ENCODE results near the gene BRAF.
A peak's percentile ranks its signal among the peaks of the same experiment; 100 is the strongest.
"Not testable (repeated sequence)": the region's sequence is repeated elsewhere in the genome, so short reads cannot be mapped to it uniquely, and the experiment has no call there.

The BRAF gene

GRCh38 chr7:140707132-140707531 lies 217.6 kb downstream of the BRAF start:
- DNase-seq (ENCODE audit: low read depth) = no peak

GRCh38 chr7:140704205-140704604 lies 220.5 kb downstream of the BRAF start:
- no peak for DNase-seq (ENCODE audit: low read depth)

GRCh38 chr7:140702774-140703173 lies 222.0 kb downstream of the BRAF start:
- DNase-seq (ENCODE audit: low read depth) = no peak

GRCh38 chr7:140698477-140698876 lies 226.3 kb downstream of the BRAF start:
- DNase-seq (ENCODE audit: low read depth) = no peak

- no peak for DNase-seq (ENCODE audit: low read depth)
Observed at GRCh38 chr7:140697447-140698143, 227.1 kb downstream of the BRAF start.

- DNase-seq (ENCODE audit: low read depth) = peak; percentile 33
Observed at GRCh38 chr7:140696680-140697446, 227.9 kb downstream of the BRAF start, which contains the start of gene NDUFB2. TSS of gene NDUFB2 (plus strand) at chr7:140696708. CDS start at chr7:140696745, 37 bp downstream.

- DNase-seq (ENCODE audit: low read depth) = peak; percentile 41
Observed at GRCh38 chr7:140696024-140696679, 228.6 kb downstream of the BRAF start.

GRCh38 chr7:140695381-140695780 lies 229.3 kb downstream of the BRAF start:
- DNase-seq (ENCODE audit: low read depth) = no peak

- DNase-seq (ENCODE audit: low read depth) = no peak
Observed at GRCh38 chr7:140694592-140694991, 230.1 kb downstream of the BRAF start.

- not testable (repeated sequence) for DNase-seq (ENCODE audit: low read depth)
Observed at GRCh38 chr7:140693849-140694248, 230.9 kb downstream of the BRAF start.

- DNase-seq (ENCODE audit: low read depth) = no peak
Observed at GRCh38 chr7:140691376-140692045, 233.2 kb downstream of the BRAF start.

- DNase-seq (ENCODE audit: low read depth) = no peak
Observed at GRCh38 chr7:140689199-140690152, 235.3 kb downstream of the BRAF start.

- no peak for DNase-seq (ENCODE audit: low read depth)
Observed at GRCh38 chr7:140688341-140688740, 236.4 kb downstream of the BRAF start.

GRCh38 chr7:140686921-140687320 lies 237.8 kb downstream of the BRAF start:
- DNase-seq (ENCODE audit: low read depth) = no peak

GRCh38 chr7:140685407-140686087 lies 239.2 kb downstream of the BRAF start:
- no peak for DNase-seq (ENCODE audit: low read depth)

- DNase-seq (ENCODE audit: low read depth) = no peak
Observed at GRCh38 chr7:140684066-140684950, 240.4 kb downstream of the BRAF start.

- no peak for DNase-seq (ENCODE audit: low read depth)
Observed at GRCh38 chr7:140683657-140684056, 241.1 kb downstream of the BRAF start.

GRCh38 chr7:140681766-140682165 lies 243.0 kb downstream of the BRAF start:
- DNase-seq (ENCODE audit: low read depth) = no peak

GRCh38 chr7:140680886-140681285 lies 243.8 kb downstream of the BRAF start:
- no peak for DNase-seq (ENCODE audit: low read depth)

GRCh38 chr7:140679186-140679585 lies 245.5 kb downstream of the BRAF start:
- no peak for DNase-seq (ENCODE audit: low read depth)
